ENCODE data around the gene TPD52L1.

TPD52L1 gene

GRCh38 chr6:125217369-125217768, 63.8 kb downstream of the TPD52L1 start:
- H3K4me3 ChIP-seq (ENCODE audit: low read length) = no peak overlapping the region
- no peaks in the 10 kb centered on the region for H3F3A ChIP-seq (ENCODE audit: control insufficient read depth, insufficient read depth)
- H3K27ac ChIP-seq (ENCODE audit: low read depth, low read length) = no peak overlapping the region
- TF ChIP-seq CTCF (IDR thresholded peaks at IDR 0.05; ENCODE audit: low read depth, low read length, poor library complexity, severe bottlenecking) (no peak), EZH2phosphoT487 (IDR thresholded peaks at IDR 0.05; ENCODE audit: borderline replicate concordance, low read length) (no peak)
- no peaks in the 10 kb centered on the region for H3K4me1 ChIP-seq (ENCODE audit: control insufficient read depth, low read length)
- no peaks in the 10 kb centered on the region for H3K9me2 ChIP-seq (replicated peaks; ENCODE audit: control insufficient read depth, low read length)
- H3K36me3 ChIP-seq (ENCODE audit: control insufficient read depth, low read length) = no peaks in the 10 kb centered on the region
- H3K9me3 ChIP-seq (ENCODE audit: control insufficient read depth, insufficient read depth, low read length) = no peaks in the 10 kb centered on the region
- H4K20me1 ChIP-seq (ENCODE audit: control insufficient read depth, insufficient read depth, low read depth, low read length) = no peaks in the 10 kb centered on the region
- no peak overlapping the region for H3K4me2 ChIP-seq (ENCODE audit: low read length)
- H3K79me2 ChIP-seq (ENCODE audit: control insufficient read depth, low read length) = no peaks in the 10 kb centered on the region
- H3K27me3 ChIP-seq (ENCODE audit: control insufficient read depth, low read length) = 0 out of 2 replicates have a peak, but pooled peaks cover 2% of the 10 kb centered on the region

DNA sequence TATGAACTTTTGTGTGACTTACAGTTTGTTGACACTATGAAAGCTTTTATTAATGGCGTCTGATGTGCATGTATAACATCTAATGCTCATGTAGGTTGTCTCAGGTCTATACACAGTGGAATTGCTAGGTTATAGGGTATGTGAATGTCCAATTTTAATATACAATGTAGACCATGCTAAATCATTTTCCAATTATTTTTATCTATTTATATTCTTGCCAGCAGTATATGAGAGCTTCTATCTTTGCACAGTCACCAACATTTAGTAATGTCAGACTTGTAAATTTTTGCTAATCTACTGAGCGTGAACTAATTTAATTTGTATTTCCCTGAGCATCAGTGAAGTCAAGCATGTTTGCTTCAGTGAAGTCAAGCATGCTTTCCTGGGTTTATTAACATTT, 64.4 kb downstream of the TPD52L1 start:
- no peaks in the 10 kb centered on the region for H3K79me2 ChIP-seq (ENCODE audit: control insufficient read depth, low read length)
- no peak overlapping the region for H3K4me3 ChIP-seq (ENCODE audit: low read length)
- no peaks in the 10 kb centered on the region for H3F3A ChIP-seq (ENCODE audit: control insufficient read depth, insufficient read depth)
- H3K27me3 ChIP-seq (ENCODE audit: control insufficient read depth, low read length) = no peaks in the 10 kb centered on the region
- H3K9me3 ChIP-seq (ENCODE audit: control insufficient read depth, insufficient read depth, low read length) = no peaks in the 10 kb centered on the region
- H4K20me1 ChIP-seq (ENCODE audit: control insufficient read depth, insufficient read depth, low read depth, low read length) = no peaks in the 10 kb centered on the region
- H3K36me3 ChIP-seq (ENCODE audit: control insufficient read depth, low read length) = no peaks in the 10 kb centered on the region
- H3K27ac ChIP-seq (ENCODE audit: low read depth, low read length) = no peak overlapping the region
- no peaks in the 10 kb centered on the region for H3K4me1 ChIP-seq (ENCODE audit: control insufficient read depth, low read length)
- no peak overlapping the region for H3K4me2 ChIP-seq (ENCODE audit: low read length)
- TF ChIP-seq EZH2phosphoT487 (IDR thresholded peaks at IDR 0.05; ENCODE audit: borderline replicate concordance, low read length) (no peak), CTCF (IDR thresholded peaks at IDR 0.05; ENCODE audit: low read depth, low read length, poor library complexity, severe bottlenecking) (no peak)
- no peaks in the 10 kb centered on the region for H3K9me2 ChIP-seq (replicated peaks; ENCODE audit: control insufficient read depth, low read length)

GRCh38 chr6:125219361-125219895, 65.9 kb downstream of the TPD52L1 start:
- no peaks in the 10 kb centered on the region for H3K79me2 ChIP-seq (ENCODE audit: control insufficient read depth, low read length)
- no peak overlapping the region for H3K27ac ChIP-seq (ENCODE audit: low read depth, low read length)
- no peaks in the 10 kb centered on the region for H3F3A ChIP-seq (ENCODE audit: control insufficient read depth, insufficient read depth)

More at GRCh38 chr6:125219361-125219895, 65.9 kb downstream of the TPD52L1 start:
- H3K9me3 ChIP-seq (ENCODE audit: control insufficient read depth, insufficient read depth, low read length) = no peaks in the 10 kb centered on the region
- H4K20me1 ChIP-seq (ENCODE audit: control insufficient read depth, insufficient read depth, low read depth, low read length) = no peaks in the 10 kb centered on the region
- no peaks in the 10 kb centered on the region for H3K4me1 ChIP-seq (ENCODE audit: control insufficient read depth, low read length)
- no peaks in the 10 kb centered on the region for H3K27me3 ChIP-seq (ENCODE audit: control insufficient read depth, low read length)
- no peak overlapping the region for H3K4me3 ChIP-seq (ENCODE audit: low read length)
- no peaks in the 10 kb centered on the region for H3K36me3 ChIP-seq (ENCODE audit: control insufficient read depth, low read length)
- no peak overlapping the region for H3K4me2 ChIP-seq (ENCODE audit: low read length)
- TF ChIP-seq CTCF (IDR thresholded peaks at IDR 0.05; ENCODE audit: low read depth, low read length, poor library complexity, severe bottlenecking) (no peak), EZH2phosphoT487 (IDR thresholded peaks at IDR 0.05; ENCODE audit: borderline replicate concordance, low read length) (no peak)
- H3K9me2 ChIP-seq (replicated peaks; ENCODE audit: control insufficient read depth, low read length) = no peaks in the 10 kb centered on the region
